Astrocyte of the spinal cord (primary cell): Measurements from ENCODE around the gene LBX1.

Experiments
- DNase-seq: peaks from one replicate; pipeline ENCODE4 v3.0.0; 2011; ENCODE audit warnings: low read depth, low spot score
- H3K4me3 ChIP-seq: 2 replicates; pipeline ENCODE4 v1.5.1; 2011; ENCODE audit warnings: low read depth, mild to moderate bottlenecking, low read length, moderate library complexity
- CTCF ChIP-seq: IDR thresholded peaks from 2 replicates; pipeline ENCODE4 v1.5.1; 2012; ENCODE audit warnings: low read depth, mild to moderate bottlenecking, low read length, inconsistent platforms
- in situ Hi-C: cut with HindIII; loops from 2 replicates; pipeline ENCODE4 v1.10.0; 2017; ENCODE audit warnings: low sequenced_read_pairs

LBX1 gene

GRCh38 chr10:101226491-101227428 is 2.5 kb downstream of the LBX1 start:
- in situ Hi-C loops = no loop called here
- DNase-seq = no peak
- TF ChIP-seq CTCF = no peak
- no peak overlapping the region for H3K4me3 ChIP-seq

- no peak for TF ChIP-seq CTCF
- in situ Hi-C loops = no loop called here
- H3K4me3 ChIP-seq = no peak overlapping the region
- no peak for DNase-seq
Measured at GRCh38 chr10:101225846-101226421, 3.3 kb downstream of the LBX1 start.

- no peak for DNase-seq
- H3K4me3 ChIP-seq = no peak overlapping the region
- no peak for TF ChIP-seq CTCF
- in situ Hi-C loops = no loop called here
Measured at GRCh38 chr10:101224910-101225823, 4.1 kb downstream of the LBX1 start.

DNA sequence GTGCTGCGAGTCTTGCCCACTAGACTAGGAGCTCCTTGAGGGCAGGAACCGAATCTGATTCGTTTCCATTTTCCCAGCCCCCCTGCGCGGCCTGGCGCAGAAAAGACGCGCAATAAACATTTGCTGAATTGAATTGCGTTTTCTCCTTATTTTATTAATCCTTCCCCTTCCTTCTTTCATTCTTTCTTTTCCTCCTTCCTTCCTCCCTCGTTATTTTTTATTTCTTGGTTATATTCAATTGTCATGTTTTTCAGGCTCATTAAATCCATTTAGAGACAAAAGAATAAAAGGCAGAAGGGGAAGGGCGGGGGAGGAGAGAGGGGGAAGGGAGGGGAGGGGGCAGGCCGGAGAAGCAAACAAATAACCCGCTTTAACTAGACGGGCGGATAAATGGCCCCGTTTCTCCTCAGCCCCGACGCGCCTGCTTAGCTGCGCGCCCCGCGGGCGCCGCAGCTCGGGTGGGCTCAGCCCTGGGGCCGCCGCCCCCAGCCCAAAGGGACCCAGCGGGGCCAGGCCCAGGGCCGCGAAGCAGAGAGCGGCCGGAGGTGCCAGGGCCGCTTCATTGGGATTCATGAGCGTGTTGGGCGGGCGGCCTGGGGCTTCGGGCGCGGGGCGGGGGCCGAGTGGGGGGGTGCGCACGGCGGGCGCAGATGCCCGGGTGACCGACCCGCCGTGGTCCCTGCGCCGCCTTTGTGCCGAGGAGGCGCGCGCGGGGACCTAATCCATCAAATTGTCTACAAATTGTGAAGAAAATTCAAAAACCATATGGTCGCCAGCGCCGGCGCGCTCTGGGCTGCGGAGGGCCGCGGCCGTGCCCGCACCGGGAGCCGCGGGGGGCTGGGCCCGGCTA is 5.0 kb downstream of the LBX1 start:
- no peak for DNase-seq
- no peak overlapping the region for H3K4me3 ChIP-seq
- no peak for TF ChIP-seq CTCF
- in situ Hi-C loops = no loop called here

DNA sequence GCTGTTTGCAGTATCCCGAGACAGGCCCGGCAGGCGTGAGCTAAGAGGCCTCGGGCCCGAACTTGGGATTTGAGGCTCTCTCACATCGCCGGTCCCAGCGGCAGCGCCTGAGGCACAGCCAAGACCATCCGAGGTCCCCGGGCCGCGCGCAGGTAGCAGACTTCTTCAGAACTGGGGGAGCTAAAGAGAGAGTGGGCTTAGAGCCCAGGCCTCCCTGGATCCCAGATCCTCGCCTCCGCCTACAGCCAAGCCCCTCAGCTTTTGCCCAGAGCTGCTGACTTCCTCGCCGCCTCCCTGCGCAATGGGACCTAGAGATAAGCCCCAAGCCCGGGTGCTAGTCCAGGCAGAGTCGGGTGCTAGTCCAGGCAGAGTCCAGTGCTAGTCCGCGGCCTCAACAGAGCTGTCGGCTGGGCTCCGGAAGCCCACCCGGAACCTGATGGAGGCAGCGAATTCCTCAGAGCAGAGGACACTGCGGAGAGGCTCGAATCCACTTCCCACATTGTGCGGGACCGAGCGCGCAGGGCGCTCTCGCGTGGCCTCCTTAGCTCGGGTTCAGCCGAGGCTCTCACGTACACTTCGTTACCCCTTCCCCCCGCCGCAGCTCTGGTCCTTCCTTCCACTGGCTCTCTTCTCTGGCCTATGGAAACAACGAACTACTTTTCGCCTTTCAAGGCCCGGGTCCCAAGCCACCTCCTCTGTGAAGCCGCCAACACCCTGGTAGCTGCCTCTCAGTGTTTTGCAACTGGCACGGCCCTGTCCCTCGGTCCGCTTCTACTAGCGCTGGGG is 5.8 kb downstream of the LBX1 start:
- no peak for DNase-seq
- no peak overlapping the region for H3K4me3 ChIP-seq
- in situ Hi-C loops = no loop called here
- no peak for TF ChIP-seq CTCF
